ENCODE data around the gene NOXO1. TPM values are rescaled to one million over a fixed set of nuclear protein-coding genes. Genes with fewer than 3 reads are reported as not detected.

The NOXO1 gene
- total and polyA plus RNA-seq, 10 of the 15 experiments (the other 5 are each of a cell fraction or from before 2014, with no cell fraction given) = 0.09 to 0.76 (median 0.26) TPM; not detected in 4

GRCh38 chr16:2024032-2024420, 42.8 kb upstream of the NOXO1 start (continued):
- TF ChIP-seq RCOR1 (conservative IDR thresholded peaks at IDR 0.05; ENCODE audit: low read depth, low read length) = no peak

GRCh38 chr16:2023092-2024031, 42.1 kb upstream of the NOXO1 start:
- CTCF ChIA-PET = interaction anchor here (0.6 to 4.4 kb wide), 17 partner anchors 9 to 228 kb away, joined by 3 to 79 read pairs (median 6); partner anchors contain the start of genes ECI1, NTHL1, PKD1 and RAB26
- peak; percentile 51 for DNase-seq (ENCODE audit: low read depth, low spot score)
- in situ Hi-C loops (cut with MboI) = loop anchor here (5.0 kb wide), 1 partner anchor 119 kb away; no protein-coding TSS in a partner anchor
- Histone ChIP-seq H3K79me2 (ENCODE audit: control insufficient read depth, insufficient read depth, low read length) (no peaks in the 10 kb centered on the region), H4K20me1 (ENCODE audit: control insufficient read depth, insufficient read depth) (peaks cover 5% of the 10 kb centered on the region; the same call in 1 of the 2 replicates), H3K36me3 (ENCODE audit: control insufficient read depth in 2 of 2, insufficient read depth in 2 of 2, low read length in 1 of 2) (no peaks in the 10 kb centered on the region), H3K27ac (ENCODE audit: control insufficient read depth, insufficient read depth) (no peak overlapping the region), H3K4me2 (ENCODE audit: control insufficient read depth, insufficient read depth) (peak overlapping the region; percentile 93), H3K9ac (ENCODE audit: control insufficient read depth, insufficient read depth, low read length) (0 out of 2 replicates have a peak overlapping the region, but pooled peaks have one; percentile 43), H3K9me3 (replicated peaks; ENCODE audit: control insufficient read depth, insufficient read depth, low read length) (no peaks in the 10 kb centered on the region), H3K4me1 (ENCODE audit: control insufficient read depth, insufficient read depth, low read length) (peaks cover 7% of the 10 kb centered on the region), H3K4me3 (peak overlapping the region; percentile 19; the same call in 1 of the 2 replicates), H3K27me3 (replicated peaks in 1 of 2; ENCODE audit: control insufficient read depth in 2 of 2, insufficient read depth in 2 of 2, low read length in 1 of 2) (peaks cover 14 to 17% of the 10 kb centered on the region in 2 experiments), H2AFZ (ENCODE audit: control insufficient read depth, low read depth, low read length) (peak overlapping the region; percentile 90)
- SMC1A ChIA-PET (ENCODE audit: uncharacterized antibody, unreplicated experiment) = interaction anchor here (0.9 to 1.6 kb wide), 5 partner anchors 98 to 228 kb away, joined by 3 to 10 read pairs (median 4); partner anchors contain the start of gene ECI1
- ATAC-seq = peak; percentile 84
- POLR2A ChIA-PET = interaction anchor here (0.6 to 1.5 kb wide), 3 partner anchors 27 to 132 kb away, joined by 3 to 7 read pairs (median 4); partner anchors contain the start of gene TRAF7
- intact Hi-C loops (cut with micrococcal nuclease; ENCODE audit: unreplicated experiment) = loop anchor here (1.0 kb wide), 1 partner anchor 117 kb away; no protein-coding TSS in a partner anchor
- RAD21 ChIA-PET (ENCODE audit: unreplicated experiment) = interaction anchor here (1.0 to 2.2 kb wide), 5 partner anchors 21 to 117 kb away, joined by 3 to 21 read pairs (median 3); partner anchors contain the start of genes NTHL1 and TSC2
- WGBS (ENCODE audit: insufficient coverage, insufficient replicate concordance, low lambda C conversion rate, missing lambda C conversion rate) = 15% methylated on average over 40 of the region's 53 CpGs
- FAIRE-seq = peak; percentile 97
- no TSS peak for BruUV-seq (replicated peaks)
- TF ChIP-seq WRNIP1 (IDR thresholded peaks at IDR 0.05; ENCODE audit: borderline replicate concordance, low read depth, low read length) = no peak
- TF ChIP-seq CTCF (IDR thresholded peaks at IDR 0.05 in 2 of 3, conservative IDR thresholded peaks at IDR 0.05 in 1 of 3; ENCODE audit: control insufficient read depth in 2 of 3, extremely low read depth in 1 of 3, insufficient read depth in 1 of 3, low read depth in 3 of 3, low read length in 3 of 3) = peak; percentile 97 to 99 (median 98)
- TF ChIP-seq CHD2 (IDR thresholded peaks at IDR 0.05; ENCODE audit: borderline replicate concordance, low read depth, low read length) = no peak
- TF ChIP-seq IKZF1 (conservative IDR thresholded peaks at IDR 0.05) = no peak; the same call in 1 of the 2 replicates
- TF ChIP-seq SMC3 (IDR thresholded peaks at IDR 0.05; ENCODE audit: borderline replicate concordance, low read length) = peak; percentile 97
- peak; percentile 77 for TF ChIP-seq ELK1 (IDR thresholded peaks at IDR 0.05; ENCODE audit: low read depth, low read length)
- TF ChIP-seq STAT1 (conservative IDR thresholded peaks at IDR 0.05) = no peak
- TF ChIP-seq CREB1 (IDR thresholded peaks at IDR 0.05; ENCODE audit: low read depth) = peak; percentile 52; the same call in 1 of the 2 replicates
- no peak for TF ChIP-seq SREBF1 (IDR thresholded peaks at IDR 0.05; ENCODE audit: low read length)
- peak; percentile 32; the same call in 1 of the 2 replicates for TF ChIP-seq SPI1 (IDR thresholded peaks at IDR 0.05; ENCODE audit: borderline replicate concordance, insufficient read depth, low read depth, low read length)
- no peak for TF ChIP-seq MYB (IDR thresholded peaks at IDR 0.05; ENCODE audit: borderline replicate concordance, low read depth, low read length)
- TF ChIP-seq RELB (IDR thresholded peaks at IDR 0.05; ENCODE audit: low read depth) = no peak

Data from GM12878 (cell line).